ENCODE results near the gene FOXR1. TPM values are rescaled to one million over a fixed set of nuclear protein-coding genes. Genes with fewer than 3 reads are reported as not detected.

FOXR1 gene
- total and polyA plus RNA-seq, 10 donors: not detected

DNA sequence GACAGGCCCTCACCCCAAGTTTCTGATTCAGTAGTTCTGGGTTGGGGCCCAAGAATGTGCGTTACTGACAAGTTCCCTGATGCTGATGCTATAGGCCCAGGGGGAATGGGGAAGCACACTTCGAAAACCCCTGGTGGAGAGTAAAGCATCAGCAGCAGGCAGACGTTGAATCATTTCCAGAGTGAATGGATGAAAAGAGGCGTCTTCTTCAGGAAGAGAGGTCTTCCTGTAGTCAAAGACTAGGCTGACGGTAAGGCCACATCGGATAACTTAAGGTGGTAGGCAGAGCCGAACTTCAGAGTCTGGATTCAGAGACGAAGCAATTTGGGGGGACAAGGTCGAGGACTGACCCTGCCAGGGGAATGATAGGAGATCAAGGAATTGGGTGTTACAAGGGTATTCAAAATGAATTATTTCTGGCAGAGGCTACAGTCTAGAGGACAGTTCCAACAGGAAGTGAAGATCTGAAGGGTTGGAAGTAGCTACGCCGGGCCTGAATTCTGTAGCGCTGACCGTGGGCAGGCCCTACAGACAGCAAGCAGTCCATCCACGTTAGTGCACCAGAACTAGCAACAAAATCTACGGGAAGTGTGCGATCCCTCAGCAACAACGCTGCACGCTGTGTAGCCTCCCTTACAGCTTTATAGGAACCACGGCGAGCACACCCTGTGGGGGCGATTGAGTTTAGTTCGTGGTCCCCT is 25.5 kb downstream of the FOXR1 start:
- peak in 2 of 11 experiments; percentile 19 to 28 for TF ChIP-seq CTCF (IDR thresholded peaks at IDR 0.05 in 8 of 11, conservative IDR thresholded peaks at IDR 0.05 in 3 of 11)
- no peak for TF ChIP-seq POLR2AphosphoS5 (IDR thresholded peaks at IDR 0.05)
- Histone ChIP-seq H3K27ac (peak overlapping the region; percentile 67 to 90 (median 86)), H3K27me3 (replicated peaks in 1 of 7) (no peaks in the 10 kb centered on the region), H3K4me1 (peaks cover 17 to 53% (median 35%) of the 10 kb centered on the region in 6 donors), H3K9me3 (no peaks in the 10 kb centered on the region), H3K4me3 (peak overlapping the region; percentile 62 to 87 (median 81)), H3K36me3 (peaks cover 0 to 31% (median 15%) of the 10 kb centered on the region in 6 donors)
- intact Hi-C loops (cut with DNase I; ENCODE audit: low total_unique reads): no loop called here
- DNase-seq: peak; percentile 73
- 6 to 9% (median 8%) methylated on average over 22 of the region's 22 CpGs for WGBS, 5 donors

DNA sequence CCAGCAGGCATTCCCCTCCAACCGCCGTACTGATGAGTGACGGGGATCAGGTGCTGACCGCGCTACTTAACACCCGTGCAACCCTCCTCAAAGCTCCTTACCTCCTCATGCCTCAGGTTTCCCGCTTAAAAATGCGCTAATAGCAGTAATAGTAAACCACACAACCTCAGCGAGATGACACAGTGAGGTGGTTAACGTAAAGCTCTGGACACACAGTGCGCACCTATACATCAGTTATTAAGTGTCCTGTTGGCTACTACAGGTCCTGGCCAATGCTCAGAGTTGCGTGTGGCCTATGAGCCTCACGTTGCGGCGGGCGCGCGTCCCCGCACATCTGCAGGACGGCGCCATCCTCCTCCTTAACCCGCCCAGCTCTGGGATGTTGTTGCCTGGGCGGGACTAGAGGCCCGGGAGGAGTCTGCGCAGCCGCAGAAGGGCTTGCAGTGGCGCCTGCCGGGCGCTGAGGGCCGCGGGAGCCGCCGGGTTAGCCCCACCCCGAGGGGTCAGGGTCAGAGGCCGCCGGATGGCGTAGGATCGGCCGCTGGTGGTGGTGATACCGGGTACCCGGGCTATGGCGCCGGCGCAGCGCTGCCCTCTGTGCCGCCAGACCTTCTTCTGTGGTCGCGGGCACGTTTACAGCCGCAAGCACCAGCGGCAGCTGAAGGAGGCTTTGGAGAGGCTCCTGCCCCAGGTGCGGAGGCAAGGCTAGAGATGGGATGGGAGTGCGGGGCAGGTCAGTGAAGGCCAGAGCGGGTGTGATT is 26.2 kb downstream of the FOXR1 start, which contains the start of gene CENATAC:
TSS of gene CENATAC (plus strand) at position 512 of the 761 bp plus-strand sequence. CDS start at position 572, 60 bp downstream.
- Histone ChIP-seq H3K27ac (peak within 1 kb of the TSS; percentile 67 to 90 (median 86)), H3K27me3 (replicated peaks in 1 of 7) (no peaks in the 10 kb centered on the region), H3K4me1 (peaks cover 17 to 53% (median 35%) of the 10 kb centered on the region in 6 donors), H3K4me3 (peak within 1 kb of the TSS; percentile 62 to 87 (median 81)), H3K36me3 (peaks cover 0 to 39% (median 22%) of the 10 kb centered on the region in 6 donors), H3K9me3 (no peaks in the 10 kb centered on the region)
- intact Hi-C loops (cut with DNase I; ENCODE audit: low total_unique reads): no loop called here
- WGBS, 5 donors: 0 to 1% (median 1%) methylated on average over 32 to 54 of the region's 54 CpGs
- DNase-seq: peak; percentile 99
- TF ChIP-seq POLR2A (IDR thresholded peaks at IDR 0.05) (peak in 1 of 3 donors; percentile 36), CTCF (IDR thresholded peaks at IDR 0.05 in 8 of 11, conservative IDR thresholded peaks at IDR 0.05 in 3 of 11) (peak in 9 of 11 experiments; percentile 1 to 70 (median 44)), POLR2AphosphoS5 (IDR thresholded peaks at IDR 0.05) (peak; percentile 92 to 96 (median 95))

DNA sequence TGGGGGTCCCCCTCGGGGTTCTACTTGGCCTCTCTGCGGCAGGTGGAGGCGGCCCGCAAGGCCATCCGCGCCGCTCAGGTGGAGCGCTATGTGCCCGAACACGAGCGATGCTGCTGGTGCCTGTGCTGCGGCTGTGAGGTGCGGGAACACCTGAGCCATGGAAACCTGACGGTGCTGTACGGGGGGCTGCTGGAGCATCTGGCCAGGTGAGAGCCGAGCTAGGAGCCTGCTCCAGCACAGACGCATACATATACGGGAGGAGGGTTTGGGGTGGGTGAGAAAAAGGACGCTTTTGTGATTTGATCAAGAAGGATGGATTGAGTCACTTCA is 26.8 kb downstream of the FOXR1 start:
- Histone ChIP-seq H3K4me1 (peaks cover 17 to 53% (median 35%) of the 10 kb centered on the region in 6 donors), H3K27ac (peak overlapping the region; percentile 67 to 90 (median 86)), H3K27me3 (replicated peaks in 1 of 7) (no peaks in the 10 kb centered on the region), H3K36me3 (peaks cover 0 to 44% (median 27%) of the 10 kb centered on the region in 6 donors), H3K4me3 (peak overlapping the region; percentile 62 to 87 (median 81)), H3K9me3 (no peaks in the 10 kb centered on the region)
- TF ChIP-seq POLR2A (IDR thresholded peaks at IDR 0.05) (no peak), CTCF (IDR thresholded peaks at IDR 0.05 in 8 of 11, conservative IDR thresholded peaks at IDR 0.05 in 3 of 11) (no peak), POLR2AphosphoS5 (IDR thresholded peaks at IDR 0.05) (no peak)
- 3 to 6% (median 4%) methylated on average over 15 to 19 of the region's 19 CpGs for WGBS, 5 donors
- intact Hi-C loops (cut with DNase I; ENCODE audit: low total_unique reads): no loop called here
- no peak for DNase-seq

GRCh38 chr11:118998822-118999221 is 27.3 kb downstream of the FOXR1 start:
- no peaks in the 10 kb centered on the region for H3K27me3 ChIP-seq (replicated peaks in 1 of 7)
- no peaks in the 10 kb centered on the region for H3K9me3 ChIP-seq
- intact Hi-C loops (cut with DNase I; ENCODE audit: low total_unique reads): no loop called here
- peak overlapping the region; percentile 62 to 87 (median 81) for H3K4me3 ChIP-seq
- DNase-seq: no peak
- H3K36me3 ChIP-seq: peaks cover 0 to 49% (median 32%) of the 10 kb centered on the region in 6 donors
- H3K4me1 ChIP-seq: peaks cover 17 to 53% (median 35%) of the 10 kb centered on the region in 6 donors
- WGBS, 5 donors: 59 to 73% (median 68%) methylated on average over 6 of the region's 6 CpGs
- no peak for TF ChIP-seq CTCF (IDR thresholded peaks at IDR 0.05 in 8 of 11, conservative IDR thresholded peaks at IDR 0.05 in 3 of 11)
- TF ChIP-seq POLR2A (IDR thresholded peaks at IDR 0.05): no peak
- no peak for TF ChIP-seq POLR2AphosphoS5 (IDR thresholded peaks at IDR 0.05)
- peak overlapping the region in 5 of 8 donors; percentile 80 to 90 (median 89) for H3K27ac ChIP-seq
